ENCODE measurements around the gene SLC25A1.

- TF ChIP-seq CTCF (IDR thresholded peaks at IDR 0.05) (no peak), POLR2A (IDR thresholded peaks at IDR 0.05) (no peak)
Observed at GRCh38 chr22:19137384-19138216, 40.9 kb downstream of the SLC25A1 start.

All from Peyer's patch (tissue), 4 donors.